ENCODE measurements around the gene CCDC127. TPM values are rescaled to one million over a fixed set of nuclear protein-coding genes. Genes with fewer than 3 reads are reported as not detected.

Gene CCDC127
- total RNA-seq, 1 donor: 1.4 TPM

- no peaks in the 10 kb centered on the region for H3K27me3 ChIP-seq (ENCODE audit: insufficient read depth, low read length)
- no peak overlapping the region for H3K4me3 ChIP-seq (ENCODE audit: low read length)
- no peaks in the 10 kb centered on the region for H3K4me1 ChIP-seq (ENCODE audit: insufficient read depth, low read length)
- no peaks in the 10 kb centered on the region for H3K9me3 ChIP-seq (ENCODE audit: low read depth, low read length)
Measured at GRCh38 chr5:181160-181559, 36.8 kb downstream of the CCDC127 start.

DNA sequence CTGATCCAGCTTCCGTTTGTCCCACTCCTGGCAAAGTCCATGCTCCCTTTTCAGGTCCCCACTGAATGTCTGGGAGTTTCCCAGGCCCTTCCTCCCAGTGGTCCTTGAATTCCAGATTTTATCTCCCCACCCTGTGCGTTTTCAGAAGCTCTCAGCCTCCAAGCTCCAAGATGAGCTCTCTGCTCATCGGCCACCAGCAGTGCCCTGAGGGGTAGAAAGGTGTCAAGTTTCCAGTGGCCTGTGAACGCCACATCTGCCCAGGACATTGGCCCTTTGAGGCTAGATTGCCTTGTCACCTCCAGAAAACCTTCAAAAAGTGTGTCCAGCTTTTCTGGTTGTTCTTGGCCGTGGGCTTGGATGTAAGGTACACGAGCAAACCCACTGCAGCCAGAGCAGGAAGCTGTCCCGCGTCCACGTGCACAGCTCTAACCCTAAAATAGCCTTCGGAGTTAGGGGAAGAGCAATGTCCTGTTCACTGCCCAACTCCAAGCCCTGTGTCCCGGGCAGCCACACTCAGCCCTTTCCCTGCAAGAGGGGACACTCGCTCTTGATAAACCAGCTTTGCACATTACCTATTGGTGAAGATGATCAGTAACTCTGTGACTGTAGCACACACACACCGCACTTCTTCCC is 37.6 kb downstream of the CCDC127 start:
- no peaks in the 10 kb centered on the region for H3K4me1 ChIP-seq (ENCODE audit: insufficient read depth, low read length)
- H3K27me3 ChIP-seq (ENCODE audit: insufficient read depth, low read length): no peaks in the 10 kb centered on the region
- no peak overlapping the region for H3K4me3 ChIP-seq (ENCODE audit: low read length)
- H3K9me3 ChIP-seq (ENCODE audit: low read depth, low read length): no peaks in the 10 kb centered on the region

- no peak overlapping the region for H3K4me3 ChIP-seq (ENCODE audit: low read length)
- H3K9me3 ChIP-seq (ENCODE audit: low read depth, low read length): no peaks in the 10 kb centered on the region
- H3K27me3 ChIP-seq (ENCODE audit: insufficient read depth, low read length): no peaks in the 10 kb centered on the region
- H3K4me1 ChIP-seq (ENCODE audit: insufficient read depth, low read length): no peaks in the 10 kb centered on the region
Measured at GRCh38 chr5:179401-179800, 38.6 kb downstream of the CCDC127 start.

DNA sequence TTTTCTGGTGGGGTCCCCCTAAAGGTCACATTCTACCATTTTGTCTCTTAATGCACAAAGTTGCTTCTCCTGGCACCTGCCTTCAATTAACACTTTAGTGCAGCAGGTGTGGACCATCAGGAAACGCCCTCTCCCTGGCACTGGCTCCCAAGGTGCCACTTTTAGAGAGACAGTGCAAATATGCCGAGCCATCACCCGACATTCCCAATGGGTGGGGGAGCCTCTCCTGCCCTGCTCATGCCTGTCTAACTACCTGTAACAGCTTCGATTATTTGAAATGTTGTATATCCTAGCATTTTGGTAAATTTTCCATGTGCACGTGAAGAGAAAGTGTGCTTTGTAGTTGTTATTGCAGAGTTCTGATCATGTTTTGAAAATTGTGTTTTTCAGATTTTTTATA is 39.8 kb downstream of the CCDC127 start:
- H3K4me1 ChIP-seq (ENCODE audit: insufficient read depth, low read length): no peaks in the 10 kb centered on the region

GRCh38 chr5:176296-176823 is 41.6 kb downstream of the CCDC127 start:
- Histone ChIP-seq H3K4me1 (ENCODE audit: insufficient read depth, low read length) (no peaks in the 10 kb centered on the region), H3K27me3 (ENCODE audit: insufficient read depth, low read length) (no peaks in the 10 kb centered on the region), H3K4me3 (ENCODE audit: low read length) (no peak overlapping the region), H3K9me3 (ENCODE audit: low read depth, low read length) (no peaks in the 10 kb centered on the region)

More for the DNA sequence above, 39.8 kb downstream of the CCDC127 start:
- H3K9me3 ChIP-seq (ENCODE audit: low read depth, low read length): no peaks in the 10 kb centered on the region
- no peaks in the 10 kb centered on the region for H3K27me3 ChIP-seq (ENCODE audit: insufficient read depth, low read length)
- no peak overlapping the region for H3K4me3 ChIP-seq (ENCODE audit: low read length)

- no peaks in the 10 kb centered on the region for H3K27me3 ChIP-seq (ENCODE audit: insufficient read depth, low read length)
- H3K4me3 ChIP-seq (ENCODE audit: low read length): no peak overlapping the region
- H3K4me1 ChIP-seq (ENCODE audit: insufficient read depth, low read length): no peaks in the 10 kb centered on the region
- no peaks in the 10 kb centered on the region for H3K9me3 ChIP-seq (ENCODE audit: low read depth, low read length)
Measured at GRCh38 chr5:174876-175465, 43.0 kb downstream of the CCDC127 start.

- Histone ChIP-seq H3K4me3 (ENCODE audit: low read length) (no peak overlapping the region), H3K9me3 (ENCODE audit: low read depth, low read length) (no peaks in the 10 kb centered on the region)
Measured at GRCh38 chr5:174291-174600, 43.7 kb downstream of the CCDC127 start.

GRCh38 chr5:173392-174290 is 44.3 kb downstream of the CCDC127 start:
- H3K4me1 ChIP-seq (ENCODE audit: insufficient read depth, low read length): no peaks in the 10 kb centered on the region
- H3K27me3 ChIP-seq (ENCODE audit: insufficient read depth, low read length): no peaks in the 10 kb centered on the region
- no peak overlapping the region for H3K4me3 ChIP-seq (ENCODE audit: low read length)
- no peaks in the 10 kb centered on the region for H3K9me3 ChIP-seq (ENCODE audit: low read depth, low read length)

More at GRCh38 chr5:174291-174600, 43.7 kb downstream of the CCDC127 start:
- H3K4me1 ChIP-seq (ENCODE audit: insufficient read depth, low read length): no peaks in the 10 kb centered on the region
- no peaks in the 10 kb centered on the region for H3K27me3 ChIP-seq (ENCODE audit: insufficient read depth, low read length)

DNA sequence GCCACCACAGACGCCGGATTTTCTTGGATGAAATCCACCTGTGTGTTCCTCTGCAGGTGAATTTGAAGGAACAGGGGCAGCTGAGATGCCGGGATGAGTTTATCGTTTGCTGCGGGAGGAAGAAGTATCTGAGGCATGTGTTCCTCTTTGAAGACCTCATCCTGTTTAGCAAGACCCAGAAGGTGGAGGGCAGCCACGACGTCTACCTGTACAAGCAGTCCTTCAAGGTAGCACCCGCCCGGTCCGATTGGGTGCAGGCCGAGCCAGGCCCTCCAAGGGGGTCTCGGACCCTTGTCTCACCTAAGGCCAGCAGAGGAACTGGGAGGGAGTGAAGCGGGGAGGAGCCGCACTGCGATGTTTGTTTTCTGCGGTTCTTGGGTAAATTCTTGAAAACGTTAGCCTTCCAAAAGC is 45.1 kb downstream of the CCDC127 start:
- H3K4me3 ChIP-seq (ENCODE audit: low read length): no peak overlapping the region
- no peaks in the 10 kb centered on the region for H3K27me3 ChIP-seq (ENCODE audit: insufficient read depth, low read length)
- no peaks in the 10 kb centered on the region for H3K9me3 ChIP-seq (ENCODE audit: low read depth, low read length)
- no peaks in the 10 kb centered on the region for H3K4me1 ChIP-seq (ENCODE audit: insufficient read depth, low read length)

DNA sequence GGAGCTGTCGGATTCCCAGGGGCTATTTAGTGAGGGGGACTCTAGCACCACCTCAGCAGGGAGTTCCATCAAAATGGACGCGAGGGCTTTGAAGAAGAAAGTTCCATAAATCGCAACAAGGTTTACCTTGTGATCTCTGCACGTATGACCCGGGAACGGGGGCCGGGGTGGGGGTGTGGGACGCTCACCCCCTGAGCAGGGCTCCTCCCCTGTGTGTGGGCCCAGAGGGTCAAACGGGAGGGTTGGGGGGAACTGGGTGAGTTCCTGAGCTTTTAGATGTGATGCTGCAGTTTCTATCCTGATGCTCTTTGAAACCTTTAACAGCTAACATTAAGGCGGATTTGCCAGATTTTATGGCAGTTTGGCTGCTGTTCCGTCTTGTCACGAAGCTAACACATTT is 45.5 kb downstream of the CCDC127 start:
- no peaks in the 10 kb centered on the region for H3K27me3 ChIP-seq (ENCODE audit: insufficient read depth, low read length)
- no peaks in the 10 kb centered on the region for H3K9me3 ChIP-seq (ENCODE audit: low read depth, low read length)
- H3K4me1 ChIP-seq (ENCODE audit: insufficient read depth, low read length): no peaks in the 10 kb centered on the region
- H3K4me3 ChIP-seq (ENCODE audit: low read length): no peak overlapping the region

- no peak overlapping the region for H3K4me3 ChIP-seq (ENCODE audit: low read length)
- H3K4me1 ChIP-seq (ENCODE audit: insufficient read depth, low read length): no peaks in the 10 kb centered on the region
- no peaks in the 10 kb centered on the region for H3K27me3 ChIP-seq (ENCODE audit: insufficient read depth, low read length)
- no peaks in the 10 kb centered on the region for H3K9me3 ChIP-seq (ENCODE audit: low read depth, low read length)
Measured at GRCh38 chr5:171801-172331, 46.1 kb downstream of the CCDC127 start.

- no peak overlapping the region for H3K4me3 ChIP-seq (ENCODE audit: low read length)
- no peaks in the 10 kb centered on the region for H3K27me3 ChIP-seq (ENCODE audit: insufficient read depth, low read length)
- no peaks in the 10 kb centered on the region for H3K9me3 ChIP-seq (ENCODE audit: low read depth, low read length)
- H3K4me1 ChIP-seq (ENCODE audit: insufficient read depth, low read length): no peaks in the 10 kb centered on the region
Measured at GRCh38 chr5:170971-171800, 46.8 kb downstream of the CCDC127 start.

GRCh38 chr5:169728-170094 is 48.2 kb downstream of the CCDC127 start:
- no peaks in the 10 kb centered on the region for H3K4me1 ChIP-seq (ENCODE audit: insufficient read depth, low read length)
- H3K27me3 ChIP-seq (ENCODE audit: insufficient read depth, low read length): no peaks in the 10 kb centered on the region
- no peaks in the 10 kb centered on the region for H3K9me3 ChIP-seq (ENCODE audit: low read depth, low read length)
- no peak overlapping the region for H3K4me3 ChIP-seq (ENCODE audit: low read length)

GRCh38 chr5:169071-169727 is 48.8 kb downstream of the CCDC127 start:
- Histone ChIP-seq H3K4me1 (ENCODE audit: insufficient read depth, low read length) (no peaks in the 10 kb centered on the region), H3K27me3 (ENCODE audit: insufficient read depth, low read length) (no peaks in the 10 kb centered on the region), H3K4me3 (ENCODE audit: low read length) (no peak overlapping the region), H3K9me3 (ENCODE audit: low read depth, low read length) (no peaks in the 10 kb centered on the region)
